ENCODE measurements around the gene NLGN1.

DNA sequence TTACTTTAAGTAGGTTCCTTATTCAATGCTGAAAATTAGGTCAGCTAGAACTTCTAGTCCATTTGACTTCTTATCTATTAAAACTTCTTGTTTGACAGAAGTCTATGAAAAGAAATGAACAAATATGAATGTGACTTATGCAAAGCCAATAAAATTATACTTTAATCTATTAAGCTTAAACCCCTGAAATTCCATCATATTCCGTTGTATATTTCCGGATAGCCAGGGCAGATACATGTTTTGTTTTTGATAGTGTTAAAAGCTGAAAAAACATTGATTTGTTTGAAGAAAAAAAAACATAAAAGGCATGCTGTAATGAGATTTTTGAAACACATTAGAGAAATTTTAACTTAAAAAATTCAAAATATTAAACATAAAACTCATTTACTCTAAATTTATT lies 794.4 kb downstream of the NLGN1 start:
- TF ChIP-seq, protein P1, sequence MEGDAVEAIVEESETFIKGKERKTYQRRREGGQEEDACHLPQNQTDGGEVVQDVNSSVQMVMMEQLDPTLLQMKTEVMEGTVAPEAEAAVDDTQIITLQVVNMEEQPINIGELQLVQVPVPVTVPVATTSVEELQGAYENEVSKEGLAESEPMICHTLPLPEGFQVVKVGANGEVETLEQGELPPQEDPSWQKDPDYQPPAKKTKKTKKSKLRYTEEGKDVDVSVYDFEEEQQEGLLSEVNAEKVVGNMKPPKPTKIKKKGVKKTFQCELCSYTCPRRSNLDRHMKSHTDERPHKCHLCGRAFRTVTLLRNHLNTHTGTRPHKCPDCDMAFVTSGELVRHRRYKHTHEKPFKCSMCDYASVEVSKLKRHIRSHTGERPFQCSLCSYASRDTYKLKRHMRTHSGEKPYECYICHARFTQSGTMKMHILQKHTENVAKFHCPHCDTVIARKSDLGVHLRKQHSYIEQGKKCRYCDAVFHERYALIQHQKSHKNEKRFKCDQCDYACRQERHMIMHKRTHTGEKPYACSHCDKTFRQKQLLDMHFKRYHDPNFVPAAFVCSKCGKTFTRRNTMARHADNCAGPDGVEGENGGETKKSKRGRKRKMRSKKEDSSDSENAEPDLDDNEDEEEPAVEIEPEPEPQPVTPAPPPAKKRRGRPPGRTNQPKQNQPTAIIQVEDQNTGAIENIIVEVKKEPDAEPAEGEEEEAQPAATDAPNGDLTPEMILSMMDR (IDR thresholded peaks at IDR 0.05) = no peak
- no peak for TF ChIP-seq POLR2A (IDR thresholded peaks at IDR 0.05)
